OCI-LY7 (cell line): Measurements from ENCODE around the gene MRPS16. TPM values are rescaled to one million over a fixed set of nuclear protein-coding genes. Genes with fewer than 3 reads are reported as not detected.

Experiments
- BruUV-seq: library from RNA; stranded (reverse); fragments of 400-500 nt; replicated peaks from 2 replicates; lab custom pipeline; 2021; lab: Mats Ljungman, UMichigan
- CTCF ChIA-PET: fragments of 300-600 bp; sonication (Branson Sonifier 250); formaldehyde crosslinking; loops from one replicate; lab custom pipeline; 2022; ENCODE audit warnings: antibody characterized with exemption; ENCODE audit not compliant: unreplicated experiment; lab: Charles Lee
- POLR2A ChIA-PET: fragments of 300-600 bp; sonication (Branson Sonifier 250); formaldehyde crosslinking; loops from one replicate; lab custom pipeline; 2022; ENCODE audit warnings: antibody characterized with exemption; lab: Charles Lee
- DNase-seq: peaks from one replicate; pipeline ENCODE4 v3.0.0-alpha.2; 2015; ENCODE audit warnings: low spot score
- H2AFZ ChIP-seq: fragments of 200-600 bp; sonication (generic), shearing (Covaris generic); 2 replicates; pipeline ENCODE4 v1.6.1; 2014; ENCODE audit warnings: mild to moderate bottlenecking, antibody characterized with exemption, low read length, moderate library complexity
- H3K27ac ChIP-seq: fragments of 200-600 bp; sonication (generic); 2 replicates; pipeline ENCODE4 v1.5.1; 2014; ENCODE audit warnings: mixed run types, low read depth, mild to moderate bottlenecking, moderate library complexity, low read length, inconsistent platforms; ENCODE audit not compliant: poor library complexity, severe bottlenecking
- H3K36me3 ChIP-seq: fragments of 200-600 bp; sonication (generic); 2 replicates; pipeline ENCODE4 v1.6.1; 2014; ENCODE audit warnings: mild to moderate bottlenecking, antibody characterized with exemption, low read length, moderate library complexity, mixed read lengths; ENCODE audit not compliant: insufficient read depth
- H3K4me1 ChIP-seq: fragments of 200-600 bp; sonication (generic); 2 replicates; pipeline ENCODE4 v1.5.1; 2014; ENCODE audit warnings: mild to moderate bottlenecking, low read length; ENCODE audit not compliant: insufficient read depth, poor library complexity, severe bottlenecking
- H3K4me2 ChIP-seq: fragments of 200-600 bp; sonication (generic); 2 replicates; pipeline ENCODE4 v1.6.1; 2014; ENCODE audit warnings: mild to moderate bottlenecking, low read length
- H3K4me3 ChIP-seq: fragments of 200-600 bp; sonication (generic); 2 replicates; pipeline ENCODE4 v1.5.1; 2014; ENCODE audit warnings: mild to moderate bottlenecking, low read depth, low read length; ENCODE audit not compliant: poor library complexity, severe bottlenecking
- H3K79me2 ChIP-seq: fragments of 200-600 bp; sonication (generic); 2 replicates; pipeline ENCODE4 v1.6.1; 2016; ENCODE audit warnings: low read depth, mild to moderate bottlenecking, low read length, moderate library complexity, mixed read lengths; ENCODE audit not compliant: insufficient read depth
- H3K9me2 ChIP-seq: fragments of 200-600 bp; sonication (generic); 2 replicates; pipeline ENCODE4 v1.6.1; 2016; ENCODE audit warnings: mild to moderate bottlenecking, low read length, mixed read lengths; ENCODE audit not compliant: insufficient read depth
- H3K9me3 ChIP-seq: fragments of 200-600 bp; sonication (generic); 2 replicates; pipeline ENCODE4 v1.6.1; 2014; ENCODE audit warnings: mild to moderate bottlenecking, mixed run types, low read length, mixed read lengths
- H4K20me1 ChIP-seq: fragments of 200-600 bp; sonication (generic); 2 replicates; pipeline ENCODE4 v1.6.1; 2014; ENCODE audit warnings: mild to moderate bottlenecking, antibody characterized with exemption, low read length, moderate library complexity, mixed read lengths; ENCODE audit not compliant: insufficient read depth
- EZH2phosphoT487 ChIP-seq: fragments of 200-600 bp; sonication (generic); IDR thresholded peaks from 2 replicates; pipeline ENCODE4 v1.6.1; 2018; ENCODE audit warnings: low read depth, borderline replicate concordance, mild to moderate bottlenecking, mixed run types, antibody characterized with exemption, low read length, moderate library complexity, mixed read lengths
- intact Hi-C: fragments of 100-400 bp; cut with micrococcal nuclease; formaldehyde crosslinking; loops from one replicate; pipeline ENCODE4 v1.10.0; 2022; ENCODE audit not compliant: unreplicated experiment
- total RNA-seq, 2 experiments: library from RNA; depleted of rRNA in 1 of 2; stranded (reverse); fragments of >200 nt in 1 of 2; shearing (Covaris generic) in 1 of 2; gene quantifications; 2 replicates each; pipeline ENCODE4 v1.2.3, GENCODE V29; 2014 to 2022
- TF ChIP-seq, protein P1 (sequence below): fragments of 200-600 bp; sonication (generic); conservative IDR thresholded peaks from 2 replicates; pipeline ENCODE4 v1.5.1; 2014; ENCODE audit warnings: mild to moderate bottlenecking, antibody characterized with exemption, low read length, moderate library complexity, mixed read lengths

Gene MRPS16
- total RNA-seq, 2 experiments from 2014 or later, result 81.6 to 135 TPM

DNA sequence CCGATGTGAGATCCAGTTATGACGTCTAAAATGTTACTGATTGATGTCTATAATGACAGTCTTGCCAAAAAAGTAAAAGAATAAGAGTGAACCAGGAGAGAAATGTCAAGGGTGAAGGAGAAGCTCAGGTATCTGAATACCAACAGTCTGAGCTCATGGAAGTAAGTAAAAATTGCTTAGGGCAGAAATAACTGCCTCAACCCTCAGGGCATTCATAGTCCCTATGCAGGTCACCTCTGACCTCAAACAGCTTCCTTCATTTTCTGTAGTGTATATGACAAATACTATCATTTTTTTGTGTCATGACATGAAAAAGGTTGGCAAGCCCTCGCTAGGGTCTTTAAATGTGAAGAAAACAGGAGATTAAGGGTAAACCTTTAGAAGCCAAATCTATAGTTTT, 41.0 kb upstream of the MRPS16 start:
- Histone ChIP-seq H3K9me2 (no peaks in the 10 kb centered on the region), H3K4me2 (no peak overlapping the region), H2AFZ (no peak overlapping the region), H3K27ac (no peak overlapping the region), H3K4me3 (no peak overlapping the region), H3K36me3 (no peaks in the 10 kb centered on the region), H3K9me3 (peaks cover 6% of the 10 kb centered on the region; the same call in 1 of the 2 replicates), H4K20me1 (no peaks in the 10 kb centered on the region), H3K4me1 (no peaks in the 10 kb centered on the region), H3K79me2 (no peaks in the 10 kb centered on the region)
- no TSS peak for BruUV-seq
- intact Hi-C loops, result no loop called here
- POLR2A ChIA-PET, result no interaction called here
- CTCF ChIA-PET, result no interaction called here
- TF ChIP-seq, protein P1, sequence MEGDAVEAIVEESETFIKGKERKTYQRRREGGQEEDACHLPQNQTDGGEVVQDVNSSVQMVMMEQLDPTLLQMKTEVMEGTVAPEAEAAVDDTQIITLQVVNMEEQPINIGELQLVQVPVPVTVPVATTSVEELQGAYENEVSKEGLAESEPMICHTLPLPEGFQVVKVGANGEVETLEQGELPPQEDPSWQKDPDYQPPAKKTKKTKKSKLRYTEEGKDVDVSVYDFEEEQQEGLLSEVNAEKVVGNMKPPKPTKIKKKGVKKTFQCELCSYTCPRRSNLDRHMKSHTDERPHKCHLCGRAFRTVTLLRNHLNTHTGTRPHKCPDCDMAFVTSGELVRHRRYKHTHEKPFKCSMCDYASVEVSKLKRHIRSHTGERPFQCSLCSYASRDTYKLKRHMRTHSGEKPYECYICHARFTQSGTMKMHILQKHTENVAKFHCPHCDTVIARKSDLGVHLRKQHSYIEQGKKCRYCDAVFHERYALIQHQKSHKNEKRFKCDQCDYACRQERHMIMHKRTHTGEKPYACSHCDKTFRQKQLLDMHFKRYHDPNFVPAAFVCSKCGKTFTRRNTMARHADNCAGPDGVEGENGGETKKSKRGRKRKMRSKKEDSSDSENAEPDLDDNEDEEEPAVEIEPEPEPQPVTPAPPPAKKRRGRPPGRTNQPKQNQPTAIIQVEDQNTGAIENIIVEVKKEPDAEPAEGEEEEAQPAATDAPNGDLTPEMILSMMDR, result no peak
- no peak for TF ChIP-seq EZH2phosphoT487
- no peak for DNase-seq

DNA sequence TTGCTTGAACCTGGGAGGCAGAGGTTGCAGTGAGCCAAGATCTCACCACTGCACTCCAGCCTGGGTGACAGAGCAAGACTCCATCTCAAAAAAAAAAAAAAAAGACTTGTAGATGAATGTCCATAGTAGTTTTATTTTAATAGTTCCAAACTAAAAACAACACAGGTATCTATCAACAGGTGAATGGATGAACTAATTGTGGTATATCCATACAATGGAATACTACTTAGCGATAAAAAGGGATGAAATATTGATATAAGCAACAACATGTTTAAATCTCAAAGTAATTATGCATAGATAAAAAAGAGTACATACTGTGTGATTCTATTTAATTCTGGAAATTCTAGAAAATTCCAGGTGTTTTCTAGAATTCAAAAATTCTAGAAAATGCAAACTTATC, 37.5 kb upstream of the MRPS16 start:
- H2AFZ ChIP-seq, result no peak overlapping the region
- no TSS peak for BruUV-seq

DNA sequence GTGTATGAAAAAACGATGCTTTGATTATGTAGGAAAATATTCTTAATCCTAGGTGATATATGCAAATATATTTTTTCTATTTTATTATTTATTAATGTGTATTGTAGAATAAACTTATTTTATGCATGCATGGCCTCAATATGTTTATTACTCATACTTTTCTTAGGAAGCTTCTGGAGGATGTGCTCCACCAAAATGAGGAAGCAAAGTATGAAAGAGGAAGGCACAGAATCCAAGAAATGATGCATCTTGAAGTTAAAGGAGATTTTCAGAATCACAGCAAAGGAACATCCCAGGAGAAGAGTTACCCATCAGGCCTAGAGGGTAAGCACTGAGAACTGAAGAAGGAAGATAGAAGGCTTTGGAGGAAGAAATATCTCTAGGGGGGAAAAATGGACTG, 35.0 kb upstream of the MRPS16 start:
- intact Hi-C loops, result no loop called here
- DNase-seq, result no peak
- Histone ChIP-seq H3K9me2 (no peaks in the 10 kb centered on the region), H3K79me2 (no peaks in the 10 kb centered on the region), H4K20me1 (no peaks in the 10 kb centered on the region), H3K4me3 (no peak overlapping the region), H2AFZ (no peak overlapping the region), H3K36me3 (no peaks in the 10 kb centered on the region), H3K4me1 (no peaks in the 10 kb centered on the region), H3K27ac (no peak overlapping the region), H3K4me2 (no peak overlapping the region), H3K9me3 (peaks cover 6% of the 10 kb centered on the region; the same call in 1 of the 2 replicates)
- TF ChIP-seq EZH2phosphoT487, result no peak
- POLR2A ChIA-PET, result no interaction called here
- CTCF ChIA-PET, result no interaction called here
- no TSS peak for BruUV-seq

More for the DNA sequence above, 37.5 kb upstream of the MRPS16 start:
- Histone ChIP-seq H3K27ac (no peak overlapping the region), H3K4me2 (no peak overlapping the region), H3K9me3 (peaks cover 6% of the 10 kb centered on the region; the same call in 1 of the 2 replicates), H3K4me3 (no peak overlapping the region), H4K20me1 (no peaks in the 10 kb centered on the region), H3K36me3 (no peaks in the 10 kb centered on the region), H3K4me1 (no peaks in the 10 kb centered on the region), H3K79me2 (no peaks in the 10 kb centered on the region), H3K9me2 (no peaks in the 10 kb centered on the region)
- ChIA-PET CTCF (no interaction called here), POLR2A (no interaction called here)
- DNase-seq, result no peak
- intact Hi-C loops, result no loop called here
- no peak for TF ChIP-seq EZH2phosphoT487
- TF ChIP-seq, protein P1, result no peak
